NCI-H2196 (cell line): Measurements from ENCODE around the gene IL1R1.

Experiments
- DNase-seq: peaks from one replicate; lab custom pipeline; 2025; ENCODE audit not compliant: unreplicated experiment; lab: John Stamatoyannopoulos, UW

IL1R1 gene

DNA sequence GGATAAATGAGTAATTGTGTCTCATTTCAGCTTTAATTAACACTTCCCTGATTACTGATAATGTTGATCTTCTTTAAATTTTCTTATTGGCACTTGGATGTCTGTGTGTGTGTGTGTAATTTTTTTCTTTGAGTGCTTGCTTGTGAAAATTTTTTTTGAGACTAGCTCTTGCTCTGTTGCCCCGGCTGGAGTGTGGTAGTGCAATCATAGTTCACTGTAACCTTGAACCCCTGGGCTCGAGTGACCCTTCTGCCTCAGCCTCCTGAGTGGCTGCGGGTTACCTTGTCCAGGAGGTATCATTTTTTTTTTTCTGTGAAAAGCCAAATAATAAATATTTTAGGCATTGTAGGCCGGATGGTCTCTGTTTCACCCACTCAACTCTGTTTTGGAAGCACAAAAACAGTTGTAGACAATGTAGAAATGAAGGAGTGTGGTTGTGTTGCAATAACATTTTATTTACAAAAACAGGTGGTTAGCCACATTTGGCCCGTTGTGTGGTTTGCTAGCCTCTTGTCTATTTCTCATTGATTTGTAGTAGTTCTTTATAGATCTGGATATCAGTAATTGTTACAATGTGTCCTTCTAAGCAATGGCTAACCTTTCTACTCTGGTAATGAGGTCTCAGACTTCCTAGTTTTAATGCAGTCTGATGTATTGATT, 52.2 kb downstream of the IL1R1 start:
- DNase-seq: no peak

DNA sequence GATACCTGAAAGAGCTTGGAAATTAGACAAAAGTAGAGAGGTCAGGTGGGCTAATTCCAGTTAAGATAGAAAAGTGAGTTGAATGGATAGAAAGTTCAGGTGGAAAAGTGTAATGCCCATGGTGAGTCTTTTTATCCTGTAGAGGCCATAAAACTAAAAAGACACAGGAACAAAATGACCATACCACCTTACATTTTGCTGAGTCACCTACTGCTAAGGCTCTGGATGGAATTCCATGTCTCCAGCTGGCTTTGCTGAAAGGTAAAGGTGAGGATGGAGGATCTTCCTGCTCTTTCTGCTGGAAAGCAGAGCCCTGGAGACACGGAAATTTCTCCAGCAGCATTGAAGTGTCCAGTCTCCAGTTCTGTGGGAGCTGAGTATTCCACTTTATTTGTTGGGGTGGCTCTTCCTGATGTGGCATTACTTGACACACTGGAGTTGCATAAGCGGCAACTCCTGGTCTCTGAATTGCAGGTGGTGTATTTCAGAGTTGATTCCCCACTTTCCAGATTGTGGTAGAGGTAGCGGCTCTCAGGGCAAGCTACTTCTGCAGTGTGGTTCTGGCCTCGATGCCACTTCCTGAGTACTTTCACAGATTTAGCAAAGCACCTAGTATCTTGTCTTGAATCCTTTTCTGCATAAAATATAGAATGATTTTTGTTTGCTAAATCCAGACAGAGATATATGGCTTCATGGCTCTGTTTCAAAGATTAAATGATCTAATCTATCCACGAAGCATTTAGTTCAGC, 55.0 kb downstream of the IL1R1 start:
- no peak for DNase-seq

DNA sequence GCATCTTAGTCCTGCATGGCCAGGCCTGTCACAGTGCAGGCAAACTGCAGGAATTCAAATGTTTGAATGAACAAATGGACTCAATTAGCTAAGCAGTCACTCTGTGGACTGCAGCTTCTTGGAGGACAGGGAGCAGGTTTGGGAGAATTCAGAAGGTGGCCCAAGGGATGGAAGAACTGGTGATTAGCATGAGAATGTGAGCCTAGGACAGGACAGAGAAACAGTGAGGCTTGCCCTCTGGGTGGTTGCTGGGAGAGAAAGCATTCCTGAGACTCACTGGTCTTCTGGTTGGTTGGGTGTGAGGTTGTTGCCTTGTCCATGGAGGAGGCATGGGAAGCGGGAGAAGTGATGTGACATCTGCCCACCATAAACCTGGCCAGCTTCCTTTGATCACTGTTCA, 58.0 kb downstream of the IL1R1 start:
- no peak for DNase-seq

DNA sequence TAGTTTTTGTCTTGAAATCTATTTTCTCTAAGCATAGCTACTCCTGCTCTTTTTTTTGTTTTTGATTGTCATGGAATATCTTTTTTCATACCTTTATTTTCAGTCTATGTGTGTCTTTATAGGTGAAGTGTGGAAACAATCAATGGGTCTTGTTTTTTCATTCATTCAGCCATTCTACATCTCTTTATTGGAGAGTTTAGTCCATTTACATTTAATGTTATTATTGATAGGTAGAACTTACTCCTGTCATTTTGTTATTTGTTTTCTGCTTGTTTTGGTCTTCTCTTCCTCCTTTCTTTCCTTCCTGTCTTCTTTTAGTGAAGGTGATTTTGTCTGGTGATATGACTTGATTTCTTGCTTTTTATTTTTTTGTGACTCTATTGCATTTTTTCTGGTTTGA, 62.1 kb downstream of the IL1R1 start:
- DNase-seq: no peak

DNA sequence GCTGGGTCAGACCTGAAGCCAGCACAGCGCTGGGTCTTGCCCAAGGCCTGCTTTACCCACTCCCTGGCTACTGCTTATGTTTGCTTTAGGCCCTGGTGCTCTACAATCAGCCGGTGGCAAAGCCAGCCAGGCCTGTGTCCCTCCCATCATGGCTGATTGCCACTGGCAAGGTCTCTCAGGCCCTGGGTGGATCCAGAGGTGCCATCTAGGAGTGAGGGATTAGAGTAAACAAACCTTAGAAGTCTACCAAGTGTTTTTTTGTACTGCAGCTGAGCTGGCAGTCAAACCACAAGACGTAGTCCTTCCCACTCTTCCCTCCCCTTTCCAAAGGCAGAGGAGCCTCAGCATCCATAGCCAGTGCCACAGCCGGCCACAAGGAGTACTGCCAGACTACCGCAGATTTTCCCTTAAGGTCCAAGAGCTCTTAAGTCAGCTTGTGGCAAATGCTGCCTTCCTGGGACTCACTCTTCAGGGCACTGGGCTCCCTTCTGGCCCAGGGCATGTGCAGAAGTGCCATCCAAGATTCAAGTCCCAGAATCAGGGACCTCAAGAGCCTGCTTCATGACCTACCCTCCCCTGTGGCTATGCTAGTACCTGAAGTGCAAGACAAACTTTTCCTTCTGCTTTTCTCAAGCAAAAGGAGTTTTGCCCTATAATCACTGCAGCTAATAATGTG, 64.3 kb downstream of the IL1R1 start:
- no peak for DNase-seq

DNA sequence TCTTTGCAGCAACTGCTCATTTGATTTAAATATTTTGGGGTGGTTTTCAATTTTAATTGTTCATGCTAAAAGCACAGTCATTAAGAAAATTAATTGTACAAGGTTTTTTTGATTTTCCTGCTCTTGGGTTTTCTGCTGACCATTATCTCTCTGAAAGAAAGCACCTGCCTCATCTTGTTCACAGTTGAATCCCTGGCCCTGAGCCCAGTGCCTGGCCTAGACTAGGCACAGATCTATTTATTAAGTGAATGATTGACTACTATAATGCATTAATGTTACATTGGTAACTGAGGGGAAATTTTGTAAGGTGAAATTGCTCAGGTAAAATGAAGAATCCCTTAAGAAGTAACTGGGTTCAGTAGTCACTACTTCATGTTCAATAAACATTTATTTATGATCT, 66.2 kb downstream of the IL1R1 start:
- no peak for DNase-seq

DNA sequence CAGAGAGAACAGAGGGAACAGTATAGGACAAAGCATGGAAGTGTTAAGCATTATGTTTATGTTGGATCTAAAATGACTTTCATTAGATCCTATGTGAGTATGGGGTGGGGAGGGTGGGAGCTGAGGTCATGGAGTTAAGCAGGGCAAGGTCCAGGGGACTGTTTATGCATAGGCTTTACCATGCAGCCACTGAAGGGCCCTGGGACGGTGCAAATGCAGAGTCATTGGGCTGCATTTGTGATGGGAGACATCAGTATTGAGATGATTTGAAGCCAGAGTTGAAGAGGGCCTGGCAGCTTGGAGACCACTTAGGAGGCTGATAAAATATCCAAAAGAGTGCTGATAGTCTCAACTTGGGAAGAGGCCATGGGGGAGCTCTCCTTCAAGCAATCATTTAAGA, 66.9 kb downstream of the IL1R1 start:
- DNase-seq: no peak

DNA sequence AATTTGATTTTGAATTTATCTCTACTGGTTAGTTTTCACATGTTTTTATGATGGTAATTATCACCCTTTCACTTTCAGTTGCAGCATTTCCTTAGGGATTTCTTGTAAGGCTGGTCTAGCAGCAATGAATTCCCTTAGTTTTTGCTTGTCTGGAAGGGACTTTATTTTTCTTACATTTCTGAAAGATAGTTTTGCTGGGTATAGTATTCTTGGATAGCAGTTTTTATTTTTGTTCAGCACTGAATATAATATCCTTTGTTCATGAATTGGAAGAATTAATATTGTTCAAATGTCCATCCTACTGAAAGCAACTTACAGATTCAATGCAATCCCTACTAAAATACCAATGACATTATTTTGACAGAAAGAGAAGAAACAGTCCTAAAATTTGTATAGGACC, 74.5 kb downstream of the IL1R1 start:
- DNase-seq: no peak

DNA sequence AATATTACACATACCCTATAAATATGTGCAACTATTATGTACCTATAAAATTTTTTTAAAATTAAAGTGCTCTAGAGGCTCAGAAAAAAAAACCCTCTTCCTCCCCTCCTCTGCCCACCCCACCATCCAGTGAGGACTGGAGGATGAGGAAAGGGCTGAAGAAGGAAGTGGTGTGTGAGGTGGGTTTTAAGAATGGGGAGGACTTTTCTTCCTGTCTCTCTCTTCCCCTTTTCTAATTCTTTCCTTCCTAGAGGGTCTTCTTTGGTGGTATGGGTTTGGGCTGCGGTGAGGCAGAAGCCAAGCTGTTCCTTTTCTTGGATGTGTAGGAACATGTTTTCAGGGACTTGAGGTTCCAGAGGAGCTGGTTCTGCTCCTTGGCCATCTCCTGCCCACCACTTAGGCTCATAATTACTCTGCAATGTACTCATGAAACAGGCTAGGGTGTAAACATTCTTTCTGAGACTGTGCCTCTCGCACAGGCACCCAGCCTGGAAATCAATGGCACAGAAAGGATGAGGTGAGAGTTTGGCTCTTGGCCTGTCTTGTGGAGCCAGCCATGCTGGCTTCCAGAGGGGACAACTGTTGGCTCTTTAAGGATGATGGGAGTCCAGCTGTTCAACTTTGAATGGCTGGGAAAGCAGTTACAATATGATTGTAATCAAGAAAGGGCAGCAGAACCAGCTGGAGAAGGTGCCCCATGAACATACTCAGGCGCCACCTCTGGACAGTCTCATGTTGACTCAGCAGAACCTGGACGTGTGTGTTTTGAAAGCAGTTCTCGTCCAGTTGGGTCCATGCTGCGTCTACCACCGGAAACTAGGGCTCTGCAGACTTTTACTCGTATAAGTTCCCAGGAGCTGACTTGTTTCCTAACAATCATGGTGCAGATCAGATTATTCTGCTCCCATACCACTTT, 82.5 kb downstream of the IL1R1 start:
- no peak for DNase-seq

DNA sequence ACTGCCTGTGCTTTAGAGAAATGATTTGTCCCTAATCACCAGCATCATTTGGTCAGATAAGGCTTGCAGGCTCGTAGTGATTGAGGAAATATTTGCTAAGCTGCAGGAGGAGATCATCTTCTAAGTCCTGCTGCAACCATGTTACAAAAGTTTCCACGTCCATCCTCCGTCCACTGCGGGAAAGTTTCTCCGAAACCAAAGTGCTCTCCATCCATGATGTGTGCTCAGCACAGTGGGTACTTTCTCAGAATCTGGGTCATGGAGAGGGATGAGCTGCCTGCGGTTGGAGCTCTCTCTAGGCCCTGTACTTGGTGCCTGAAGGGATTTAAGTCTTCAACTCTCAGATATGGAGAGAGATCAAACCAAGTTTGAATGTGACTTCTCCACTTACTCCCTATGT, 83.6 kb downstream of the IL1R1 start:
- no peak for DNase-seq

DNA sequence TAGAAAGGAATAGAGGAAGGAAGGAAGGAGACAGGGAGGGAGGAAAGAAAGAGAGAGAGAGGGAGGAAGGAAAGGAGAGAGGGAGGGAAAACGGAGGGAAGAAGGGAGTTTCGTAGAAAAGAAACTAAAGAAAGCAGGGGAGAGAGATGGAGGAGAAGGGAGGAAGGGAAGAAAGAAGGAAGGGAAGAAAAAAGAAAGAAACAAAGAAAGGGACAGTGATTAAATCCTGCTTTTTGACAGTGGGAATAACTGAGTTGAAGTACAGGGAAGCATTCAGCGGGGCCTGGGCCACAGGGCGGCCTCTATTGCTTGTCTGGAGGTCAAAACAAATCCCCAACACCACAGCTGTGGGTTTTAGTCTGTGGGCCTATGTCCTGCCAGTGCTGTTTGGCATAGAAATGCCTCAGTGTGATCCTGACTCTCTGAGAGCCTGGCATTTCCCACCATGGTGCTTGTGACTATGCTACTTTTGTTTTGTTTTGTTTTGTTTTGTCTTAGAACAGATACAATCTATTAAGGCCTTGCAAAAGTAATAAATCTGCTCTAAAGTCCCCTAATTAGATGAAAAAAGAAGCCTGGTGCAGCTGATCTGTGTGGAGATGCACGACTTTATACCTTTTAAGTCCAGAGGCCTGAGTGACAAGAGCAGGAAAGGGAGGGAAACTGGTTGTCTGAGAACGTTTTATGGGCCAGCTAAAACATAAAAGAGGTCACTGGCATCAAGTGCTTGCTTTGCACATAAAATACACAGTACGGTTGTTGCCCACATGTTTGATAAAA, 84.3 kb downstream of the IL1R1 start:
- DNase-seq: no peak

DNA sequence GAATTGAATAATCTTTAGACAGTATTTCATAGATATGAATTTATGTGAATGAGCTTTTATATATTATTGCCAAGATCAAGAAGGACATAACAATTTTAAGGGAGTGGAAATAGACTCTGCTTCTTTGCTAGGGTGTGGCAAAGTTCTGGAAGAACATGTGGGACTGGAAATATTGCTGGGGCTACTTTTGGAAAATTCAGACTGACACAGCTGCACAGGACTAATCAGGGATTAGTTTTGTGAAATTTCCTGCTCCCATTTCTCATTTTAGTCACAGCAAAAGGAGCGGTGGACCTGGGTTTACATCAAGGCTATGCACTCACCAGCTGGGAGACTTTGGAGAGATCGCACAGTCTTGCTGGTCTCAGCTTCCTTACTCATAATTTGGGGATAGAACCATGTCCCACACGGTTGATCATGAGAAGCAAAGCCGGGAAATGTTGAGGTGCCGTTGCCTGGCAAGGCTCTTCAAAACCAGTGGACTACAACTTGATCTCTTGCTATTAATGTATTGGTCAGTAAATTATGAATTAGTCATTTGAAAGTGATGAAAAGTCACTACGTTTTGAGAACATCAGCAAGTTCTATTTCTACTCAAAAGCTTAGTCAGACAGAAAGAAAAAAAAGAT, 86.7 kb downstream of the IL1R1 start:
- DNase-seq: no peak
